Osteoblast (primary cell): ENCODE results near the gene AGPS. TPM values are rescaled to one million over a fixed set of nuclear protein-coding genes. Genes with fewer than 3 reads are reported as not detected.

Experiments
- DNase-seq: peaks from one replicate; pipeline ENCODE4 v3.0.0; 2011; ENCODE audit warnings: low spot score, mixed read lengths; ENCODE audit not compliant: insufficient read length; ENCODE audit errors: missing footprints
- H2AFZ ChIP-seq: 2 replicates; pipeline ENCODE4 v1.6.0; 2011; ENCODE audit warnings: mild to moderate bottlenecking, low read length
- H3K27ac ChIP-seq: 2 replicates; pipeline ENCODE4 v1.5.1; 2011; ENCODE audit warnings: mild to moderate bottlenecking, low read depth, low read length, moderate library complexity
- H3K27me3 ChIP-seq: 2 replicates; pipeline ENCODE4 v1.6.0; 2012; ENCODE audit warnings: mild to moderate bottlenecking, control low read depth, inconsistent platforms, low read length, moderate library complexity; ENCODE audit not compliant: insufficient read depth
- H3K36me3 ChIP-seq: 2 replicates; pipeline ENCODE4 v1.5.1; 2011; ENCODE audit warnings: mild to moderate bottlenecking, low read length, control low read depth, moderate library complexity; ENCODE audit not compliant: insufficient read depth
- H3K4me1 ChIP-seq: 2 replicates; pipeline ENCODE4 v1.5.1; 2011; ENCODE audit warnings: mild to moderate bottlenecking, low read length, control low read depth, moderate library complexity; ENCODE audit not compliant: insufficient read depth
- H3K4me2 ChIP-seq: 2 replicates; pipeline ENCODE4 v1.6.0; 2011; ENCODE audit warnings: mild to moderate bottlenecking, low read length; ENCODE audit not compliant: insufficient read depth
- H3K4me3 ChIP-seq: fragments of 200-600 bp; sonication (generic); 3 replicates; pipeline ENCODE4 v1.5.1; 2012; ENCODE audit warnings: mild to moderate bottlenecking, low read length, inconsistent platforms; ENCODE audit not compliant: insufficient read depth
- H3K79me2 ChIP-seq: 2 replicates; pipeline ENCODE4 v1.6.0; 2012; ENCODE audit warnings: mild to moderate bottlenecking, low read length, control low read depth, inconsistent platforms; ENCODE audit not compliant: insufficient read depth
- H3K9me3 ChIP-seq: 2 replicates; pipeline ENCODE4 v1.5.1; 2011; ENCODE audit warnings: low read depth, low read length, control low read depth
- H4K20me1 ChIP-seq: 2 replicates; pipeline ENCODE4 v1.6.0; 2012; ENCODE audit warnings: mild to moderate bottlenecking, low read length, control low read depth; ENCODE audit not compliant: insufficient read depth
- CTCF ChIP-seq: IDR thresholded peaks from 2 replicates; pipeline ENCODE4 v1.5.1; 2011; ENCODE audit warnings: mild to moderate bottlenecking, low read depth, low read length, moderate library complexity; ENCODE audit errors: extremely low read depth
- total RNA-seq: library from RNA; depleted of rRNA; stranded (reverse); fragments of >200 nt; gene quantifications from 2 replicates; pipeline ENCODE4 v1.2.3, GENCODE V29; 2012

AGPS gene
- total RNA-seq, 1 donor, result 34.0 TPM

- TF ChIP-seq CTCF, result no peak
- H4K20me1 ChIP-seq, result no peaks in the 10 kb centered on the region
- no peaks in the 10 kb centered on the region for H3K79me2 ChIP-seq
- H2AFZ ChIP-seq, result no peak overlapping the region
- no peaks in the 10 kb centered on the region for H3K27me3 ChIP-seq
- H3K27ac ChIP-seq, result no peak overlapping the region
- no peaks in the 10 kb centered on the region for H3K9me3 ChIP-seq
- no peak for DNase-seq
- no peak overlapping the region for H3K4me3 ChIP-seq
- no peaks in the 10 kb centered on the region for H3K4me1 ChIP-seq
- H3K36me3 ChIP-seq, result no peaks in the 10 kb centered on the region
- no peak overlapping the region for H3K4me2 ChIP-seq
Observed at GRCh38 chr2:177520324-177520723, 127.8 kb downstream of the AGPS start.

GRCh38 chr2:177523781-177524180 is 131.2 kb downstream of the AGPS start:
- H2AFZ ChIP-seq, result no peak overlapping the region
- no peaks in the 10 kb centered on the region for H3K9me3 ChIP-seq
- H3K27me3 ChIP-seq, result no peaks in the 10 kb centered on the region
- H3K4me2 ChIP-seq, result no peak overlapping the region
- H3K36me3 ChIP-seq, result no peaks in the 10 kb centered on the region
- no peak overlapping the region for H3K4me3 ChIP-seq
- no peaks in the 10 kb centered on the region for H3K4me1 ChIP-seq
- no peak overlapping the region for H3K27ac ChIP-seq
- no peaks in the 10 kb centered on the region for H3K79me2 ChIP-seq
- TF ChIP-seq CTCF, result no peak
- no peaks in the 10 kb centered on the region for H4K20me1 ChIP-seq
- no peak for DNase-seq

GRCh38 chr2:177525351-177525924 is 132.9 kb downstream of the AGPS start:
- TF ChIP-seq CTCF, result no peak
- Histone ChIP-seq H3K27ac (no peak overlapping the region), H3K79me2 (no peaks in the 10 kb centered on the region), H3K27me3 (no peaks in the 10 kb centered on the region), H3K4me3 (no peak overlapping the region), H3K9me3 (no peaks in the 10 kb centered on the region), H2AFZ (no peak overlapping the region), H3K36me3 (no peaks in the 10 kb centered on the region), H3K4me2 (no peak overlapping the region), H4K20me1 (no peaks in the 10 kb centered on the region), H3K4me1 (no peaks in the 10 kb centered on the region)
- DNase-seq, result no peak

- Histone ChIP-seq H3K27me3 (no peaks in the 10 kb centered on the region), H3K36me3 (no peaks in the 10 kb centered on the region), H3K4me3 (no peak overlapping the region), H3K4me1 (no peaks in the 10 kb centered on the region), H3K9me3 (no peaks in the 10 kb centered on the region), H2AFZ (no peak overlapping the region), H3K27ac (no peak overlapping the region), H4K20me1 (no peaks in the 10 kb centered on the region), H3K79me2 (no peaks in the 10 kb centered on the region), H3K4me2 (no peak overlapping the region)
- DNase-seq, result no peak
- no peak for TF ChIP-seq CTCF
Observed at GRCh38 chr2:177528351-177528933, 135.9 kb downstream of the AGPS start.
